H4 (cell line): ENCODE measurements around the gene ARRB1. TPM values are rescaled to one million over a fixed set of nuclear protein-coding genes. Genes with fewer than 3 reads are reported as not detected.
"Not testable (repeated sequence)": the region's sequence is repeated elsewhere in the genome, so short reads cannot be mapped to it uniquely, and the experiment has no call there.

Experiments
- DNase-seq: peaks from one replicate; pipeline ENCODE4 v3.0.0-alpha.2; 2015; ENCODE audit warnings: low spot score
- total RNA-seq: library from RNA; depleted of rRNA; stranded (reverse); fragments of >200 nt; shearing (Covaris generic); gene quantifications from 2 replicates; pipeline ENCODE4 v1.2.3, GENCODE V29; 2014

Gene ARRB1
- total RNA-seq, 1 experiment from 2014 or later, result 9.3 TPM

GRCh38 chr11:75344186-75344585 lies 7.3 kb downstream of the ARRB1 start:
- DNase-seq, result no peak

GRCh38 chr11:75342966-75343870 lies 8.2 kb downstream of the ARRB1 start:
- DNase-seq, result no peak

- DNase-seq, result no peak
Observed at GRCh38 chr11:75342231-75342918, 9.1 kb downstream of the ARRB1 start.

GRCh38 chr11:75341612-75342011 lies 9.8 kb downstream of the ARRB1 start:
- no peak for DNase-seq

GRCh38 chr11:75339685-75340409 lies 11.6 kb downstream of the ARRB1 start:
- DNase-seq, result no peak

- DNase-seq, result no peak
Observed at GRCh38 chr11:75338516-75339208, 12.8 kb downstream of the ARRB1 start.

GRCh38 chr11:75337195-75337654 lies 14.2 kb downstream of the ARRB1 start:
- DNase-seq, result no peak

GRCh38 chr11:75334976-75335375 lies 16.5 kb downstream of the ARRB1 start:
- no peak for DNase-seq

- no peak for DNase-seq
Observed at GRCh38 chr11:75334402-75334891, 17.0 kb downstream of the ARRB1 start.

- DNase-seq, result no peak
Observed at GRCh38 chr11:75333807-75334140, 17.7 kb downstream of the ARRB1 start.

- no peak for DNase-seq
Observed at GRCh38 chr11:75333022-75333806, 18.2 kb downstream of the ARRB1 start.

GRCh38 chr11:75331761-75332160 lies 19.7 kb downstream of the ARRB1 start:
- DNase-seq, result not testable (repeated sequence)

- not testable (repeated sequence) for DNase-seq
Observed at GRCh38 chr11:75331304-75331703, 20.2 kb downstream of the ARRB1 start.

GRCh38 chr11:75330886-75331285 lies 20.6 kb downstream of the ARRB1 start:
- DNase-seq, result not testable (repeated sequence)

- no peak for DNase-seq
Observed at GRCh38 chr11:75330291-75330690, 21.2 kb downstream of the ARRB1 start.

GRCh38 chr11:75328426-75329277 lies 22.8 kb downstream of the ARRB1 start:
- peak; percentile 92 for DNase-seq

- no peak for DNase-seq
Observed at GRCh38 chr11:75326439-75326810, 25.0 kb downstream of the ARRB1 start.

GRCh38 chr11:75325713-75326438 lies 25.6 kb downstream of the ARRB1 start:
- DNase-seq, result peak; percentile 79

GRCh38 chr11:75324740-75325139 lies 26.7 kb downstream of the ARRB1 start:
- no peak for DNase-seq
